HEK293 (cell line): ENCODE data around the gene ALOXE3.

ENCODE experiments used
- CTCF ChIA-PET: fragments of 350-600 bp; formaldehyde crosslinking; extraction: SDS; loops from one replicate; lab custom pipeline; 2021; ENCODE audit warnings: antibody characterized with exemption; lab: Yijun Ruan, JAX
- POLR2A ChIA-PET: fragments of 300-600 bp; formaldehyde crosslinking; extraction: SDS; loops from one replicate; lab custom pipeline; 2020; ENCODE audit warnings: antibody characterized with exemption, inconsistent platforms; lab: Yijun Ruan, JAX
- H3K27ac ChIP-seq: fragments of 200-500 bp; sonication (Bioruptor generic); 2 replicates; pipeline ENCODE4 v1.5.1; 2014; ENCODE audit warnings: low read depth, low read length, control low read depth, inconsistent platforms; ENCODE audit errors: extremely low read depth
- H3K36me3 ChIP-seq, 2 experiments: fragments of 200-500 bp in 1 of 2; sonication (Bioruptor generic) in 1 of 2; 1 replicate in 1 of 2; 2 replicates in 1 of 2; pipeline ENCODE4 v1.5.1; 2014 to 2017; ENCODE audit warnings: inconsistent platforms in 2 of 2, low read length in 2 of 2; ENCODE audit not compliant: control insufficient read depth in 2 of 2, insufficient read depth in 1 of 2
- H3K4me1 ChIP-seq: fragments of 200-500 bp; sonication (Bioruptor generic); 2 replicates; pipeline ENCODE4 v1.5.1; 2014; ENCODE audit warnings: mild to moderate bottlenecking, low read length, inconsistent platforms; ENCODE audit not compliant: control insufficient read depth, insufficient read depth
- H3K4me3 ChIP-seq: 2 replicates; pipeline ENCODE4 v1.5.1; 2011; ENCODE audit warnings: low read depth, mild to moderate bottlenecking, control low read depth, low read length, moderate library complexity
- H3K9me3 ChIP-seq: fragments of 200-500 bp; sonication (Bioruptor generic); 2 replicates; pipeline ENCODE4 v1.5.1; 2014; ENCODE audit warnings: low read depth, low read length, inconsistent platforms; ENCODE audit not compliant: control insufficient read depth, insufficient read depth
- CTCF ChIP-seq: fragments of 450-650 bp; formaldehyde crosslinking; IDR thresholded peaks from 2 replicates; pipeline ENCODE4 v1.5.1; 2016; ENCODE audit warnings: missing biosample characterization, missing genetic modification characterization
- GLI2 ChIP-seq: fragments of 450-650 bp; formaldehyde crosslinking; IDR thresholded peaks from 2 replicates; pipeline ENCODE4; 2017; ENCODE audit warnings: missing biosample characterization, missing genetic modification characterization, low read depth, borderline replicate concordance
- GLIS2 ChIP-seq: fragments of 450-650 bp; formaldehyde crosslinking; IDR thresholded peaks from 2 replicates; pipeline ENCODE4 v1.5.1; 2016; ENCODE audit warnings: missing biosample characterization, missing genetic modification characterization
- HIC1 ChIP-seq: fragments of 450-650 bp; formaldehyde crosslinking; IDR thresholded peaks from 2 replicates; pipeline ENCODE4 v1.5.1; 2016; ENCODE audit warnings: missing biosample characterization, missing genetic modification characterization
- IKZF3 ChIP-seq: fragments of 450-650 bp; IDR thresholded peaks from 2 replicates; pipeline ENCODE4 v1.5.0; 2018; ENCODE audit warnings: missing biosample characterization, mild to moderate bottlenecking, missing genetic modification characterization, moderate library complexity
- KLF1 ChIP-seq: fragments of 450-650 bp; formaldehyde crosslinking; IDR thresholded peaks from 2 replicates; pipeline ENCODE4 v1.5.1; 2016; ENCODE audit warnings: missing biosample characterization, missing genetic modification characterization
- PRDM1 ChIP-seq: fragments of 450-650 bp; formaldehyde crosslinking; IDR thresholded peaks from 2 replicates; pipeline ENCODE4; 2016; ENCODE audit warnings: missing biosample characterization, missing genetic modification characterization
- REPIN1 ChIP-seq: fragments of 450-650 bp; formaldehyde crosslinking; IDR thresholded peaks from 2 replicates; pipeline ENCODE4 v1.5.1; 2017; ENCODE audit warnings: missing biosample characterization, missing genetic modification characterization, low read depth
- ZBTB49 ChIP-seq: fragments of 450-650 bp; formaldehyde crosslinking; IDR thresholded peaks from 2 replicates; pipeline ENCODE4 v1.5.1; 2016; ENCODE audit warnings: missing biosample characterization, missing genetic modification characterization, low read depth
- ZEB2 ChIP-seq: fragments of 450-650 bp; formaldehyde crosslinking; IDR thresholded peaks from 2 replicates; pipeline ENCODE4 v1.5.1; 2016; ENCODE audit warnings: missing biosample characterization, missing genetic modification characterization
- ZFP69B ChIP-seq: fragments of 450-650 bp; formaldehyde crosslinking; IDR thresholded peaks from 2 replicates; pipeline ENCODE4 v1.5.1; 2016; ENCODE audit warnings: missing biosample characterization, missing genetic modification characterization
- ZIC2 ChIP-seq: fragments of 450-650 bp; formaldehyde crosslinking; IDR thresholded peaks from 2 replicates; pipeline ENCODE4 v1.5.1; 2016; ENCODE audit warnings: missing biosample characterization, missing genetic modification characterization
- ZNF10 ChIP-seq: fragments of 450-650 bp; formaldehyde crosslinking; IDR thresholded peaks from 2 replicates; pipeline ENCODE4 v1.5.1; 2017; ENCODE audit warnings: missing biosample characterization, missing genetic modification characterization
- ZNF112 ChIP-seq: fragments of 450-650 bp; formaldehyde crosslinking; IDR thresholded peaks from 2 replicates; pipeline ENCODE4 v1.5.0; 2017; ENCODE audit warnings: missing biosample characterization, missing genetic modification characterization
- ZNF146 ChIP-seq: fragments of 450-650 bp; formaldehyde crosslinking; IDR thresholded peaks from 2 replicates; pipeline ENCODE4 v1.5.1; 2016; ENCODE audit warnings: missing biosample characterization, missing genetic modification characterization
- ZNF174 ChIP-seq: fragments of 450-650 bp; formaldehyde crosslinking; IDR thresholded peaks from 2 replicates; pipeline ENCODE4 v1.5.0; 2017; ENCODE audit warnings: missing biosample characterization, mild to moderate bottlenecking, missing genetic modification characterization
- ZNF501 ChIP-seq: fragments of 450-650 bp; formaldehyde crosslinking; IDR thresholded peaks from 2 replicates; pipeline ENCODE4 v1.5.1; 2016; ENCODE audit warnings: missing biosample characterization, missing genetic modification characterization
- ZNF548 ChIP-seq: fragments of 450-650 bp; formaldehyde crosslinking; IDR thresholded peaks from 2 replicates; pipeline ENCODE4 v1.5.1; 2016; ENCODE audit warnings: missing biosample characterization, missing genetic modification characterization
- ZNF585B ChIP-seq: fragments of 450-650 bp; formaldehyde crosslinking; IDR thresholded peaks from 2 replicates; pipeline ENCODE4 v1.5.1; 2016; ENCODE audit warnings: missing biosample characterization, missing genetic modification characterization
- ZNF600 ChIP-seq: fragments of 450-650 bp; formaldehyde crosslinking; IDR thresholded peaks from 2 replicates; pipeline ENCODE4 v1.5.1; 2016; ENCODE audit warnings: missing biosample characterization, missing genetic modification characterization
- ZNF610 ChIP-seq: fragments of 450-650 bp; formaldehyde crosslinking; IDR thresholded peaks from 2 replicates; pipeline ENCODE4 v1.5.1; 2016; ENCODE audit warnings: missing biosample characterization, missing genetic modification characterization, borderline replicate concordance
- ZNF837 ChIP-seq: fragments of 450-650 bp; formaldehyde crosslinking; IDR thresholded peaks from 2 replicates; pipeline ENCODE4 v1.5.1; 2016; ENCODE audit warnings: missing biosample characterization, missing genetic modification characterization
- TF ChIP-seq, protein P1 (sequence below): fragments of 450-650 bp; formaldehyde crosslinking; IDR thresholded peaks from 2 replicates; pipeline ENCODE4 v1.5.1; 2016; ENCODE audit warnings: missing biosample characterization, missing genetic modification characterization
- TF ChIP-seq, protein P2 (sequence below): fragments of 450-650 bp; formaldehyde crosslinking; optimal IDR thresholded peaks from 2 replicates; pipeline ENCODE3; 2016; ENCODE audit warnings: missing biosample characterization, mild to moderate bottlenecking, missing genetic modification characterization

ALOXE3 gene

GRCh38 chr17:8080208-8080798 is 38.0 kb downstream of the ALOXE3 start (continued):
- TF ChIP-seq, protein P1, sequence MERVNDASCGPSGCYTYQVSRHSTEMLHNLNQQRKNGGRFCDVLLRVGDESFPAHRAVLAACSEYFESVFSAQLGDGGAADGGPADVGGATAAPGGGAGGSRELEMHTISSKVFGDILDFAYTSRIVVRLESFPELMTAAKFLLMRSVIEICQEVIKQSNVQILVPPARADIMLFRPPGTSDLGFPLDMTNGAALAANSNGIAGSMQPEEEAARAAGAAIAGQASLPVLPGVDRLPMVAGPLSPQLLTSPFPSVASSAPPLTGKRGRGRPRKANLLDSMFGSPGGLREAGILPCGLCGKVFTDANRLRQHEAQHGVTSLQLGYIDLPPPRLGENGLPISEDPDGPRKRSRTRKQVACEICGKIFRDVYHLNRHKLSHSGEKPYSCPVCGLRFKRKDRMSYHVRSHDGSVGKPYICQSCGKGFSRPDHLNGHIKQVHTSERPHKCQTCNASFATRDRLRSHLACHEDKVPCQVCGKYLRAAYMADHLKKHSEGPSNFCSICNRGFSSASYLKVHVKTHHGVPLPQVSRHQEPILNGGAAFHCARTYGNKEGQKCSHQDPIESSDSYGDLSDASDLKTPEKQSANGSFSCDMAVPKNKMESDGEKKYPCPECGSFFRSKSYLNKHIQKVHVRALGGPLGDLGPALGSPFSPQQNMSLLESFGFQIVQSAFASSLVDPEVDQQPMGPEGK (tag by site-specific recombination) = 0 out of 2 replicates have a peak, but pooled peaks have one; percentile 15
- peak; percentile 43; the same call in 1 of the 2 replicates for TF ChIP-seq IKZF3
- TF ChIP-seq ZBTB49 (tag by site-specific recombination) = no peak

GRCh38 chr17:8079291-8080207 is 38.8 kb downstream of the ALOXE3 start:
- no peaks in the 10 kb centered on the region; the same call in 1 of the 2 replicates for H3K9me3 ChIP-seq
- POLR2A ChIA-PET = interaction anchor here (0.6 to 1.3 kb wide), 11 partner anchors 9 to 304 kb away, joined by 3 to 7 read pairs (median 3); partner anchors contain the start of gene CTC1
- peaks cover 7% of the 10 kb centered on the region for H3K4me1 ChIP-seq
- CTCF ChIA-PET = interaction anchor here (0.5 to 27.3 kb wide), 22 partner anchors 9 to 979 kb away, joined by 3 to 561 read pairs (median 4); partner anchors contain the start of genes ALOX12B and ALOXE3
- H3K4me3 ChIP-seq = peak overlapping the region; percentile 55
- peaks cover 0 to 5% of the 10 kb centered on the region in 2 experiments; a peak in 1 of 3 replicates for H3K36me3 ChIP-seq
- peak overlapping the region; percentile 79 for H3K27ac ChIP-seq
- TF ChIP-seq ZNF501 (tag by site-specific recombination) (peak; percentile 71), ZNF837 (tag by site-specific recombination) (peak; percentile 22; the same call in 1 of the 2 replicates), ZNF112 (tag by site-specific recombination) (no peak), GLI2 (tag by site-specific recombination) (no peak), REPIN1 (tag by site-specific recombination) (0 out of 2 replicates have a peak, but pooled peaks have one; percentile 36), ZNF10 (tag by site-specific recombination) (peak; percentile 10; the same call in 1 of the 2 replicates), ZIC2 (tag by site-specific recombination) (peak; percentile 86), ZNF610 (tag by site-specific recombination) (no peak), ZNF585B (tag by site-specific recombination) (0 out of 2 replicates have a peak, but pooled peaks have one; percentile 23), CTCF (tag by site-specific recombination) (peak; percentile 99), ZNF146 (tag by site-specific recombination) (0 out of 2 replicates have a peak, but pooled peaks have one; percentile 3), ZNF174 (tag by site-specific recombination) (no peak), ZNF548 (tag by site-specific recombination) (no peak), ZNF600 (tag by site-specific recombination) (peak; percentile 80), ZEB2 (peak; percentile 94), ZFP69B (tag by site-specific recombination) (peak; percentile 27; the same call in 1 of the 2 replicates), HIC1 (tag by site-specific recombination) (peak; percentile 100), GLIS2 (peak; percentile 90), KLF1 (tag by site-specific recombination) (0 out of 2 replicates have a peak, but pooled peaks have one; percentile 0), PRDM1 (tag by site-specific recombination) (no peak)
- TF ChIP-seq, protein P2, sequence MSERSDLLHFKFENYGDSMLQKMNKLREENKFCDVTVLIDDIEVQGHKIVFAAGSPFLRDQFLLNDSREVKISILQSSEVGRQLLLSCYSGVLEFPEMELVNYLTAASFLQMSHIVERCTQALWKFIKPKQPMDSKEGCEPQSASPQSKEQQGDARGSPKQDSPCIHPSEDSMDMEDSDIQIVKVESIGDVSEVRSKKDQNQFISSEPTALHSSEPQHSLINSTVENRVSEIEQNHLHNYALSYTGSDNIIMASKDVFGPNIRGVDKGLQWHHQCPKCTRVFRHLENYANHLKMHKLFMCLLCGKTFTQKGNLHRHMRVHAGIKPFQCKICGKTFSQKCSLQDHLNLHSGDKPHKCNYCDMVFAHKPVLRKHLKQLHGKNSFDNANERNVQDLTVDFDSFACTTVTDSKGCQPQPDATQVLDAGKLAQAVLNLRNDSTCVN (tag by site-specific recombination) = peak; percentile 92
